Measurements from ENCODE around the gene STARD6.

STARD6 gene

GRCh38 chr18:54382733-54383252 lies 25.1 kb upstream of the STARD6 start:
- no peaks in the 10 kb centered on the region for H3K27me3 ChIP-seq (replicated peaks)
- H3K4me3 ChIP-seq (ENCODE audit: low read depth, low read length): no peak overlapping the region
- H3K36me3 ChIP-seq (replicated peaks): no peaks in the 10 kb centered on the region
- no peak for DNase-seq
- no peak overlapping the region for H3K27ac ChIP-seq
- TF ChIP-seq CTCF (IDR thresholded peaks at IDR 0.05; ENCODE audit: low read depth, low read length, missing control alignments): no peak
- in situ Hi-C loops (cut with HindIII; ENCODE audit: low pct_ligation_motif_present, low sequenced_read_pairs): no loop called here

- Histone ChIP-seq H3K4me3 (ENCODE audit: low read depth, low read length) (no peak overlapping the region), H3K27ac (no peak overlapping the region), H3K27me3 (replicated peaks) (no peaks in the 10 kb centered on the region), H3K36me3 (replicated peaks) (no peaks in the 10 kb centered on the region)
- no peak for TF ChIP-seq CTCF (IDR thresholded peaks at IDR 0.05; ENCODE audit: low read depth, low read length, missing control alignments)
- no peak for DNase-seq
- in situ Hi-C loops (cut with HindIII; ENCODE audit: low pct_ligation_motif_present, low sequenced_read_pairs): no loop called here
Measured at GRCh38 chr18:54382076-54382475, 24.4 kb upstream of the STARD6 start.

- Histone ChIP-seq H3K4me3 (ENCODE audit: low read depth, low read length) (no peak overlapping the region), H3K36me3 (replicated peaks) (no peaks in the 10 kb centered on the region), H3K27ac (no peak overlapping the region), H3K27me3 (replicated peaks) (no peaks in the 10 kb centered on the region)
- no peak for TF ChIP-seq CTCF (IDR thresholded peaks at IDR 0.05; ENCODE audit: low read depth, low read length, missing control alignments)
- in situ Hi-C loops (cut with HindIII; ENCODE audit: low pct_ligation_motif_present, low sequenced_read_pairs): no loop called here
- no peak for DNase-seq
Measured at GRCh38 chr18:54381640-54382039, 24.0 kb upstream of the STARD6 start.

DNA sequence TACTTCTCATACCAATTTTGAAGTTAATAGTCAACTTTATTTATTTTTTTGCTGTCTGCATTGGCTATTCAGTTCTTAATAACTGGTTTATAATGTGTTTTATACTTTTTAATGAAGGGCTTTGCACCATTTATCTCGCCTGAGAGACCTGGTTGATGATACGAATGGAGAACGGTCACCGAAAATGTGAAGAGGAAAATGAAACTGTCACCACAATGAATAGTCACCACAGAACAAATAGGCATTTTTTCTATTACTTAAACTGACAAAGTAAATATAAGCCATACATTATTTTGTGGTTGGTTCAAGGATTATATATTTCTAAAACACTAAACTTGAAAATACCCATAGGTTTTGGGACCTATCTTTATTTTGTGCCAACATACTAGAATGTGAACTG lies 20.4 kb upstream of the STARD6 start:
- in situ Hi-C loops (cut with HindIII; ENCODE audit: low pct_ligation_motif_present, low sequenced_read_pairs): no loop called here
- Histone ChIP-seq H3K27ac (no peak overlapping the region), H3K27me3 (replicated peaks) (no peaks in the 10 kb centered on the region), H3K4me3 (ENCODE audit: low read depth, low read length) (no peak overlapping the region), H3K36me3 (replicated peaks) (no peaks in the 10 kb centered on the region)
- no peak for TF ChIP-seq CTCF (IDR thresholded peaks at IDR 0.05; ENCODE audit: low read depth, low read length, missing control alignments)
- DNase-seq: no peak

DNA sequence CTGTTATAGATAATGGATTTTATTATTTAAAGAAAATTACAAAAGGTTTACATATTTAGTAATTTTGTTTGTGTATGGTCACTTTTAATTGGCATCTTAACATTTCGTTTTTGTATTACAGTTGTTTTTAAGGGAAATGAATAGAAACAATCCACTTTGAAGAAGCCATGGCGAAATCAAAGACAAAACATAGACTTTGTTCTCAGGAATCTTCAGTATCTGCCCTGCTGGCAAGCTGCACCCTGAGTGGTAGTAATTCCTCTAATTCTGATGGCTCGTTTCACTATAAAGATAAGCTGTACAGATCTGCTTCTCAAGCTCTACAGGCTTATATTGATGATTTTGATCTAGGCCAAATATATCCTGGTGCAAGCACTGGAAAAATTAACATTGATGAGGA lies 2.7 kb upstream of the STARD6 start:
- Histone ChIP-seq H3K4me3 (ENCODE audit: low read depth, low read length) (no peak overlapping the region), H3K27me3 (replicated peaks) (no peaks in the 10 kb centered on the region), H3K36me3 (replicated peaks) (no peaks in the 10 kb centered on the region), H3K27ac (no peak overlapping the region)
- TF ChIP-seq CTCF (IDR thresholded peaks at IDR 0.05; ENCODE audit: low read depth, low read length, missing control alignments): no peak
- in situ Hi-C loops (cut with HindIII; ENCODE audit: low pct_ligation_motif_present, low sequenced_read_pairs): no loop called here
- peak; percentile 9 for DNase-seq

GRCh38 chr18:54359233-54359632 lies 1.6 kb upstream of the STARD6 start:
- in situ Hi-C loops (cut with HindIII; ENCODE audit: low pct_ligation_motif_present, low sequenced_read_pairs): no loop called here
- DNase-seq: no peak
- Histone ChIP-seq H3K36me3 (replicated peaks) (no peaks in the 10 kb centered on the region), H3K4me3 (ENCODE audit: low read depth, low read length) (peak overlapping the region; percentile 87), H3K27me3 (replicated peaks) (no peaks in the 10 kb centered on the region), H3K27ac (peak overlapping the region; percentile 12)
- no peak for TF ChIP-seq CTCF (IDR thresholded peaks at IDR 0.05; ENCODE audit: low read depth, low read length, missing control alignments)
